Panc1 (cell line): ENCODE results near the gene FRK. TPM values are rescaled to one million over a fixed set of nuclear protein-coding genes. Genes with fewer than 3 reads are reported as not detected.

Experiments used
- ATAC-seq: fragments of 200-7000 bp; cut with Tn5 transposase; 2 replicates; pipeline ENCODE4 v1.9.1; 2020; ENCODE audit warnings: mild to moderate bottlenecking, moderate library complexity
- BruUV-seq: library from RNA; stranded (reverse); fragments of 400-500 nt; replicated peaks from 2 replicates; lab custom pipeline; 2021; lab: Mats Ljungman, UMichigan
- CTCF ChIA-PET: fragments of 300-600 bp; sonication (Branson Sonifier 250); formaldehyde crosslinking; loops from one replicate; lab custom pipeline; 2022; ENCODE audit warnings: antibody characterized with exemption; lab: Charles Lee
- POLR2A ChIA-PET: fragments of 300-600 bp; sonication (Branson Sonifier 250); formaldehyde crosslinking; loops from one replicate; lab custom pipeline; 2022; ENCODE audit warnings: antibody characterized with exemption; lab: Charles Lee
- DNase-seq: peaks from one replicate; pipeline ENCODE4 v3.0.0-alpha.2; 2010; ENCODE audit warnings: low read depth, low spot score
- H3K27ac ChIP-seq: 2 replicates; pipeline ENCODE4 v1.5.1; 2011; ENCODE audit warnings: mild to moderate bottlenecking, low read length, inconsistent platforms
- H3K27me3 ChIP-seq: fragments of 200-500 bp; sonication (Bioruptor generic); 2 replicates; pipeline ENCODE4 v1.6.0; 2014; ENCODE audit warnings: low read length, inconsistent platforms; ENCODE audit not compliant: control insufficient read depth, insufficient read depth
- H3K36me3 ChIP-seq: fragments of 200-500 bp; sonication (Bioruptor generic); 2 replicates; pipeline ENCODE4 v1.5.1; 2014; ENCODE audit warnings: inconsistent platforms, mild to moderate bottlenecking, low read length, moderate library complexity; ENCODE audit not compliant: control insufficient read depth, insufficient read depth
- H3K4me1 ChIP-seq: 2 replicates; pipeline ENCODE4 v1.5.1; 2011; ENCODE audit warnings: inconsistent platforms, mild to moderate bottlenecking, low read length, moderate library complexity; ENCODE audit not compliant: control insufficient read depth, insufficient read depth
- H3K4me3 ChIP-seq, 2 experiments: 2 replicates each; pipeline ENCODE4 v1.5.1; 2011 to 2012; ENCODE audit warnings: low read depth in 2 of 2, low read length in 2 of 2, mild to moderate bottlenecking in 2 of 2, inconsistent platforms in 1 of 2, moderate library complexity in 1 of 2
- H3K9me3 ChIP-seq: fragments of 200-500 bp; sonication (Bioruptor generic); 2 replicates; pipeline ENCODE4 v1.5.1; 2014; ENCODE audit warnings: low read depth, mild to moderate bottlenecking, inconsistent platforms, low read length, moderate library complexity; ENCODE audit not compliant: control insufficient read depth, insufficient read depth
- POLR2AphosphoS5 ChIP-seq: IDR thresholded peaks from 2 replicates; pipeline ENCODE4 v1.6.1; 2012; ENCODE audit warnings: mild to moderate bottlenecking, low read depth, low read length, moderate library complexity
- SIN3A ChIP-seq: IDR thresholded peaks from 2 replicates; pipeline ENCODE4 v1.6.1; 2012; ENCODE audit warnings: low read depth, mild to moderate bottlenecking, low read length, moderate library complexity, borderline replicate concordance; ENCODE audit not compliant: insufficient read depth
- TCF7L2 ChIP-seq: IDR thresholded peaks from 2 replicates; pipeline ENCODE4 v1.6.1; 2011; ENCODE audit warnings: mild to moderate bottlenecking, low read depth, low read length, inconsistent platforms
- in situ Hi-C: cut with HindIII; loops from 2 replicates; pipeline ENCODE4 v1.10.0; 2016; ENCODE audit warnings: low sequenced_read_pairs, low pct_unique_long_range_greater_than_20kb
- intact Hi-C: fragments of 100-400 bp; cut with micrococcal nuclease; formaldehyde crosslinking; loops from one replicate; pipeline ENCODE4 v1.10.0; 2022; ENCODE audit not compliant: unreplicated experiment
- total RNA-seq: library from RNA; stranded (reverse); gene quantifications from one replicate; pipeline ENCODE4 v1.2.1, GENCODE V29; 2021; ENCODE audit not compliant: unreplicated experiment
- TF ChIP-seq, protein P1 (sequence below): fragments of 450-650 bp; IDR thresholded peaks from 2 replicates; pipeline ENCODE4 v1.5.1; 2017; ENCODE audit warnings: mild to moderate bottlenecking
- TF ChIP-seq, protein P2 (sequence below), 2 experiments: IDR thresholded peaks; 2 replicates each; pipeline ENCODE4 v1.6.1; 2011 to 2012; ENCODE audit warnings: low read depth in 2 of 2, control low read depth in 1 of 2, low read length in 1 of 2, mild to moderate bottlenecking in 1 of 2, moderate library complexity in 1 of 2; ENCODE audit not compliant: insufficient read depth in 1 of 2

FRK gene
- total RNA-seq, 1 experiment from 2014 or later: 2.5 TPM

DNA sequence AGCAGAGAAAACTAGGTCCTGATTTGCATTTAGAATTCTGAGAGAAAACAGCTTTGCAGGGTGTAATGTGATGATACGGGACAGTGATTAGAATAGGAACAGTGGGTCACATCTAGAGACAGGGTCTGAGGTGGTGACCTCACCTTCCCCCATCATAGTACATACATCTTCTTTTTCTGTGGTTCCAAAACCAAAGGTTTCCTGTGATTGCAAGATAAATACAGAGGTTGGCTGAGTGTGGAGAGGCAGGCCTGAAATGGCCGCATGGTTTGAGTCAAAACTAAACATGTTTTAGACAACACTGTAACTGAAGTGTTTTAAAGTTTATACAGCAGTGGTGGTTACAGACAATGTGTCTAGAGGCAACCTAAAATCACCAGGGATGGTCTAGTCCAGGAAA is 29.6 kb upstream of the FRK start:
- BruUV-seq: no TSS peak
- H3K9me3 ChIP-seq: no peaks in the 10 kb centered on the region
- CTCF ChIA-PET: no interaction called here
- H3K4me1 ChIP-seq: peaks cover 4% of the 10 kb centered on the region; the same call in 1 of the 2 replicates
- H3K4me3 ChIP-seq: no peak overlapping the region
- DNase-seq (no peak), ATAC-seq (no peak)
- no peak overlapping the region for H3K27ac ChIP-seq
- no peaks in the 10 kb centered on the region for H3K36me3 ChIP-seq
- in situ Hi-C loops: no loop called here
- intact Hi-C loops: no loop called here
- TF ChIP-seq, protein P1, sequence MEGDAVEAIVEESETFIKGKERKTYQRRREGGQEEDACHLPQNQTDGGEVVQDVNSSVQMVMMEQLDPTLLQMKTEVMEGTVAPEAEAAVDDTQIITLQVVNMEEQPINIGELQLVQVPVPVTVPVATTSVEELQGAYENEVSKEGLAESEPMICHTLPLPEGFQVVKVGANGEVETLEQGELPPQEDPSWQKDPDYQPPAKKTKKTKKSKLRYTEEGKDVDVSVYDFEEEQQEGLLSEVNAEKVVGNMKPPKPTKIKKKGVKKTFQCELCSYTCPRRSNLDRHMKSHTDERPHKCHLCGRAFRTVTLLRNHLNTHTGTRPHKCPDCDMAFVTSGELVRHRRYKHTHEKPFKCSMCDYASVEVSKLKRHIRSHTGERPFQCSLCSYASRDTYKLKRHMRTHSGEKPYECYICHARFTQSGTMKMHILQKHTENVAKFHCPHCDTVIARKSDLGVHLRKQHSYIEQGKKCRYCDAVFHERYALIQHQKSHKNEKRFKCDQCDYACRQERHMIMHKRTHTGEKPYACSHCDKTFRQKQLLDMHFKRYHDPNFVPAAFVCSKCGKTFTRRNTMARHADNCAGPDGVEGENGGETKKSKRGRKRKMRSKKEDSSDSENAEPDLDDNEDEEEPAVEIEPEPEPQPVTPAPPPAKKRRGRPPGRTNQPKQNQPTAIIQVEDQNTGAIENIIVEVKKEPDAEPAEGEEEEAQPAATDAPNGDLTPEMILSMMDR: no peak
- TF ChIP-seq, protein P2, sequence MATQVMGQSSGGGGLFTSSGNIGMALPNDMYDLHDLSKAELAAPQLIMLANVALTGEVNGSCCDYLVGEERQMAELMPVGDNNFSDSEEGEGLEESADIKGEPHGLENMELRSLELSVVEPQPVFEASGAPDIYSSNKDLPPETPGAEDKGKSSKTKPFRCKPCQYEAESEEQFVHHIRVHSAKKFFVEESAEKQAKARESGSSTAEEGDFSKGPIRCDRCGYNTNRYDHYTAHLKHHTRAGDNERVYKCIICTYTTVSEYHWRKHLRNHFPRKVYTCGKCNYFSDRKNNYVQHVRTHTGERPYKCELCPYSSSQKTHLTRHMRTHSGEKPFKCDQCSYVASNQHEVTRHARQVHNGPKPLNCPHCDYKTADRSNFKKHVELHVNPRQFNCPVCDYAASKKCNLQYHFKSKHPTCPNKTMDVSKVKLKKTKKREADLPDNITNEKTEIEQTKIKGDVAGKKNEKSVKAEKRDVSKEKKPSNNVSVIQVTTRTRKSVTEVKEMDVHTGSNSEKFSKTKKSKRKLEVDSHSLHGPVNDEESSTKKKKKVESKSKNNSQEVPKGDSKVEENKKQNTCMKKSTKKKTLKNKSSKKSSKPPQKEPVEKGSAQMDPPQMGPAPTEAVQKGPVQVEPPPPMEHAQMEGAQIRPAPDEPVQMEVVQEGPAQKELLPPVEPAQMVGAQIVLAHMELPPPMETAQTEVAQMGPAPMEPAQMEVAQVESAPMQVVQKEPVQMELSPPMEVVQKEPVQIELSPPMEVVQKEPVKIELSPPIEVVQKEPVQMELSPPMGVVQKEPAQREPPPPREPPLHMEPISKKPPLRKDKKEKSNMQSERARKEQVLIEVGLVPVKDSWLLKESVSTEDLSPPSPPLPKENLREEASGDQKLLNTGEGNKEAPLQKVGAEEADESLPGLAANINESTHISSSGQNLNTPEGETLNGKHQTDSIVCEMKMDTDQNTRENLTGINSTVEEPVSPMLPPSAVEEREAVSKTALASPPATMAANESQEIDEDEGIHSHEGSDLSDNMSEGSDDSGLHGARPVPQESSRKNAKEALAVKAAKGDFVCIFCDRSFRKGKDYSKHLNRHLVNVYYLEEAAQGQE (IDR thresholded peaks at IDR 0.05; ENCODE audit: insufficient read depth in 1 of 2, low read depth in 2 of 2, low read length in 1 of 2): no peak
- TF ChIP-seq SIN3A (no peak), TCF7L2 (no peak), POLR2AphosphoS5 (no peak)
- H3K27me3 ChIP-seq: no peaks in the 10 kb centered on the region
- POLR2A ChIA-PET: interaction anchor here (0.7 kb wide), 1 partner anchor 11 kb away, joined by 4 read pairs; the partner anchor contains the start of gene NT5DC1

DNA sequence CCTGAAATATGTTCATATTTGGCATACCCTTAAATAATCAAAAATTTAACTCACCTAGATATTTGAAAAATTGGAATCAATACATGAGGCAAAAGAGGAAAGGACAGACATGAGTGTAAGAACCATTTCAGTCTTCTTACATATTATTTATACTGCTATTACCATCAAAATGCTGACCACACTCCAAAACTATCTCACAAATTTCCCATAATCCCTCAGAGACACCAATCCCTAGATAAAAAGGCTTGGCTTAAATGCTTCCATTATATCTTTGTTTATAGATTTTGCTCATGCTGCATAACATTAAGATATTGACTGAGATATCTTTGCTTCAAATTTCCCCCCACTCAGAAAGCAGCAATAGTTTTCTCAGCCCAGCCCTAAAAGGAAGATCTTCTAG is 28.3 kb upstream of the FRK start:
- BruUV-seq: no TSS peak
- no peak for ATAC-seq
- Histone ChIP-seq H3K4me1 (peaks cover 4% of the 10 kb centered on the region; the same call in 1 of the 2 replicates), H3K9me3 (no peaks in the 10 kb centered on the region), H3K4me3 (no peak overlapping the region), H3K27ac (no peak overlapping the region), H3K27me3 (no peaks in the 10 kb centered on the region), H3K36me3 (no peaks in the 10 kb centered on the region)
- intact Hi-C loops (no loop called here), in situ Hi-C loops (no loop called here)
- ChIA-PET CTCF (no interaction called here), POLR2A (no interaction called here)
- TF ChIP-seq TCF7L2 (no peak), POLR2AphosphoS5 (no peak), SIN3A (no peak)
- TF ChIP-seq, protein P2 (IDR thresholded peaks at IDR 0.05; ENCODE audit: insufficient read depth in 1 of 2, low read depth in 2 of 2, low read length in 1 of 2): no peak
- TF ChIP-seq, protein P1: no peak
- DNase-seq: no peak
